Fibroblast of the aortic adventitia (primary cell): Measurements from ENCODE around the gene ZNF778. TPM values are rescaled to one million over a fixed set of nuclear protein-coding genes. Genes with fewer than 3 reads are reported as not detected.

Experiments
- DNase-seq: peaks from one replicate; pipeline ENCODE4 v3.0.0-alpha.2; 2010; ENCODE audit warnings: low read depth
- H3K4me3 ChIP-seq: 2 replicates; pipeline ENCODE4 v1.5.1; 2011; ENCODE audit warnings: low read depth, mild to moderate bottlenecking, control low read depth, low read length, moderate library complexity
- total RNA-seq: library from RNA; depleted of rRNA; stranded (reverse); fragments of >200 nt; gene quantifications from 2 replicates; pipeline ENCODE4 v1.2.3, GENCODE V29; 2012; ENCODE audit warnings: low replicate concordance
- TF ChIP-seq, protein P1 (sequence below): IDR thresholded peaks from 2 replicates; pipeline ENCODE4 v1.5.1; 2011; ENCODE audit warnings: mild to moderate bottlenecking, low read length, control low read depth, inconsistent platforms; ENCODE audit not compliant: insufficient read depth

The ZNF778 gene
- total RNA-seq, 1 donor = 8.0 TPM

DNA sequence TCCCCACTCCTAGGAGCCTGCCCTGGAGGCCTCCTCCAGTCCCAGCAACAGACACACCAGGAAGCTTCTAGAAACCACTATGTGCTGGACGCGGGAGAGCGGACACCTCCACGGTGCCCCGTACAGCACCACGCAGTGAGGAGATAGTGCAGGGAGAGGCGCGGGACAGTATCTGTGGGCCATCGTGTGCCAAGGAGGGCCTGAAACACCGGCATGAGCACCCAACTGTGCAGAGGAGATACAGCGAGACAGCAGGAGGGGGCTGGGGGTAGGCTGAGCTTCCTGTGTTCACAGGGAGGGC is 57.7 kb downstream of the ZNF778 start:
- no peak overlapping the region for H3K4me3 ChIP-seq
- no peak for DNase-seq
- TF ChIP-seq, protein P1, sequence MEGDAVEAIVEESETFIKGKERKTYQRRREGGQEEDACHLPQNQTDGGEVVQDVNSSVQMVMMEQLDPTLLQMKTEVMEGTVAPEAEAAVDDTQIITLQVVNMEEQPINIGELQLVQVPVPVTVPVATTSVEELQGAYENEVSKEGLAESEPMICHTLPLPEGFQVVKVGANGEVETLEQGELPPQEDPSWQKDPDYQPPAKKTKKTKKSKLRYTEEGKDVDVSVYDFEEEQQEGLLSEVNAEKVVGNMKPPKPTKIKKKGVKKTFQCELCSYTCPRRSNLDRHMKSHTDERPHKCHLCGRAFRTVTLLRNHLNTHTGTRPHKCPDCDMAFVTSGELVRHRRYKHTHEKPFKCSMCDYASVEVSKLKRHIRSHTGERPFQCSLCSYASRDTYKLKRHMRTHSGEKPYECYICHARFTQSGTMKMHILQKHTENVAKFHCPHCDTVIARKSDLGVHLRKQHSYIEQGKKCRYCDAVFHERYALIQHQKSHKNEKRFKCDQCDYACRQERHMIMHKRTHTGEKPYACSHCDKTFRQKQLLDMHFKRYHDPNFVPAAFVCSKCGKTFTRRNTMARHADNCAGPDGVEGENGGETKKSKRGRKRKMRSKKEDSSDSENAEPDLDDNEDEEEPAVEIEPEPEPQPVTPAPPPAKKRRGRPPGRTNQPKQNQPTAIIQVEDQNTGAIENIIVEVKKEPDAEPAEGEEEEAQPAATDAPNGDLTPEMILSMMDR = no peak

DNA sequence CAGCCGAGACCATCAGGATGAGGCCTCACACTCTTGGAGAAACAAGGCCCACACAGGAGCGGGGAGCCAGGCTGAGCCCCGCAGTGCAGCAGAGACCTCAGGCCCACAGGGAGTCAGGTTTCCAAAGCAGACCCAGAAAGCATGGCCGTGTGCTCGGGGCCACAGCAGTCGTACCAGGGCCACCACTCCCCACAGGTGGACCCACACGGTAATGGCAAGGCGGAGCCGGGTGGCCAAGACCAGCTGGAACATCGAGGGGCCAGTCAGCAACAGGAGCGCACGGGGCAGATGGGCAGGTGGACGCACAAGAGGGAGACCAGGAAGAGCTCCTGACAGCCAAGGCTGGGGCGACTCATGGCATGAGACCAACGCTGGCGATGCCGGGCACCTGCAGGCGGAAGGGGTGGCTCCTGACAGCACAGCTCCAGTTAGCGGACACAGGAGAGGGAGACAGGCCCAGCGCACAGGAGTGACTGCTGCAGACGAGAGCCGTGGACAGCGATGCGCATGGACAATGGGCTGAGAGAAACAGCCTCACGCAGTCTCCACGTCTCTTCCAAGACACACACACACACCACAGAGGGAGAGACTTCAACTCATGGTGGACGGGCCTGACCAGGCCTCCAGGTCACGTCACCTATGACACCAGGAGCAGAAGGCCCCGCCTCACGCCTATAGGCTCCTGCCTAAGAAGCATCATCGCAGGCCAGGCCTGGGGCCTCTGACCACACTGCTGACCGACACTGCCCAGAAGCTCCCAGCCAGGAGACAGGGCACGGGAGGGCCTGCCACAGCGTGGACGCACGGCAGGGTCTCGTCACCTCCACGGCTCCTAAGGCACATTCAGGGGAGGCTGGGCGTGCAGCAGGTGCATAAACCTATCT is 58.6 kb downstream of the ZNF778 start:
- no peak for DNase-seq
- TF ChIP-seq, protein P1 = no peak
- H3K4me3 ChIP-seq = no peak overlapping the region

DNA sequence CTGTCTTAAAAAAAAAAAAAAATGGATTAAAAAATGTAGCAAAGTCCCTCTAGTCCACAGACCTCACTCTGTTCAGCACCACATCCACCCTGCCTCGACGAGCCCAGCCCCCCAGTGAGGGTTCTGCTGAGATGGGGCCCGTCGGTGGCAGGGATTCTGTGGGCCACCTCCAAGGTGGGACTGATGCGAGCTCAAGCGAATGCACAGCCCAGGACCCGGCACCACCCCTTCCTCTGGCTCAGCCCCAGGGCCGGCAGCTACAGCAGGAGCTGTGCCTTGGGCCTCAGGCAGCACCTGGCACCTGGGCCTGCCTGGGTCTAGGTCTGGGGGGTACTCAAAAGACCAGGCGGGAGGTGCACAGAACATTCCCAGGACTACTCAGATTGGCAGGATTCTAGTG is 59.5 kb downstream of the ZNF778 start:
- no peak overlapping the region for H3K4me3 ChIP-seq
- DNase-seq = no peak
- TF ChIP-seq, protein P1 = no peak

DNA sequence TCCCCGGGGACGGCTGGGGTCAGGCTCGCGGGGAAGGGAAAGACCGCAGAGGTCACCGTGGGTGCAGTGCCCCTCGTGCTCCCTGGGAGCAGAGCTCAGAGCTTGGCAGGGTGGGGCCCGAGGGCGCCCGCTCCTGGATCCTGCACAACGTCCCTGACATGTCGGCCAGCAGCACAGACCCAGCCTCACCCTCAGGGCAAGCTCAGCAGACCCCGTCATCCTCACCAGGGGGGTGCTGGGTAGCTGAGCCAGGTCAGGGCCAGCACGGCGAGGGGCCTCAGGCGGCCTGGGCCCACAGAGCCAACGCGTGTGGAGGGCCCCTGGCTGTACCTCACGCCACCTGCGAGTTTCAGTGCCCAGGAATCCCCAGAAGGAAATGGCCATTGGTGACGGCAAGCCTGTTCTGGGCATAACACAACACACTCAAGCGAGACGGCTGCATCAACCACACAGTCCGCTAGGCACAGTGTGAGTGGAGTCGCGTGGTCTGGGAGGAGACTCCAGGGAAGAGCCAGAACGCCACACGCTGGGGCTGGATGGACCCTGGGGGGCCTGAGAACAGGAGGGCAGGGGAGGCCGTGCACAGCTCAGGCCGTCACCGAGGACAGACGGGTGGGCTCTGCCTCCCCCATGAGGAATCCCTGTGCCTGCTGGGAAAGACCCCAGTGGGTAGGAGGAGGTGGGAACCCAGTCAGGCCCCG is 60.3 kb downstream of the ZNF778 start:
- H3K4me3 ChIP-seq = no peak overlapping the region
- TF ChIP-seq, protein P1 = no peak
- no peak for DNase-seq

DNA sequence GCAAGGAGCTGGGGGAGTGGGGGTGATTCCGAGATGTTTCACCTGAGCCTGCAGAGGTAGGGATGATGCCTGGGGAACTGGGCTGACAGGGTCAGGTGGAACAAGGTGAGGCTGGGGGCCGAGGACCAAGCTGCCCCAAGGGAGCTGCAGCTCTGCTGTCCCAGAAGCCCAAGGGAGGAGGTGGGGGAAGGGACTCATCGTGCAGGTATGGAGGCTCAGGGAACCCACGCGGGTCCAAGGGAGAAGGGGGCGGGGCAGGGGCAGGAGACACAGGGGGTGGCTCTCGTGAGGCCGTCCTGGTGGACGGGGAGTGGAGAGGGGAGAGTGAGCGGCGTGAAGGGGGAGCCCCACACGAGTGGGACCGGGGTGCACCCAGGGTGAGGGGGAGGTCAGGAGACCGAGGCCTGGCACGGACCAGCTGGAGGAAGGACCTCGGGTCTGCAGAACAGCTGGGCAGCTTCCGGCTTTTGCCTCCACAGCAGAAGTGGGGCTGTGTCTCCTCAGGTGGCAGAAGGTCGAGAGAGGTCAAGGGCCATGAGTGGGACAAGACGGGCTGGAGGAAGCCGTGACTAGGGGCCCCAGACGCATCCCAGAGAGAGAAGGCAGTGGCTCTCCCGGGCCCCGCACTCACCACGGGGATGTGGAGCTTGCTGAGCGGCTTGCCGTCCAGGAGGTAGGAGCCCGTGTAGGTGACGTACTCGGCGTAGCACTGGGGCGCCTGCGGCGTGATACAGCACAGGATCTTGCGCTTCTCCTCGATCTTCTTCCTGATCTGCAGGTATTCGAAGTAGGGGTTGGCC is 61.1 kb downstream of the ZNF778 start:
- no peak overlapping the region for H3K4me3 ChIP-seq
- DNase-seq = no peak
- TF ChIP-seq, protein P1 = no peak

DNA sequence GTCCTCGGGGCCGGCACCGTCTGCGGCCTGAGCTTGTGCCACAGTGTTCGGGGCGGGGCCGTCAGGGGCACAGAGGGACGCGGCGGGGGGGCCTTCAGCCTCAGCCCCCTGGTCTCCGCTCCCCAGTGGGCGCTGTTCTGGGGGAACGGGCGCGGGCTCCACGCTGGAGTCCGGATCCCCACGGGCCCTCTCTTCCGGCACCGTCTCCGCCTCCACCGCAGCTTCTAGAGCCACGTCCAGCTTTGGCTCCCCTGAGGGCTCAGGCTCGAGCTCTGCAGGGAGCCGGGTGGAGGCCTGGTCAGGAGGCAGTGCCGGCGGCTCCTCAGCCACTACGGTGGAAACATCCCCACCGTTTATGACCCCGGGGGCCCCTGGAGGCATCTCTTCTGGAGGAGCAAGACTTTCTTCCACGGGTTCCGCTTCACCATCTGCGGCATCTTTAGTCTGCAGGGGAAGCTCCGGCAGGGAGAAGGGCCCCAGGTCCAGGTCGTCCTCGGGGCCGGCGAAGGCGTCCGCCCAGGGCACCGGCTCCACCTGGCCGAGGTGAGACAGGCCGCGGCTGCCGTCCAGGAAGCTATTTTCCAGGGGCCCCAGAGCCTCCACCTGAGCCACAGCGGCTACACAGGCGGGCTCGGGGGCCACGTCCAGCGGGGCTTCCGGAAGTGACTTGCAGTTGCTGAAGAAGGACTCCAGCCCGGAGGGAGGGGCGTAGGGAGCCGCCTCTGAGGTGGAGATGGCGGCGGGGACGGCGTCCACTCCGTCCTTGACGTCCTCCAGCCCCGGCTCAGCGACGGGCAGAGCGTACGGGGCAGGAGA is 62.4 kb downstream of the ZNF778 start:
- TF ChIP-seq, protein P1 = no peak
- no peak overlapping the region for H3K4me3 ChIP-seq
- DNase-seq = no peak
